WTC11 (cell line): ENCODE results near the gene NDOR1. TPM values are rescaled to one million over a fixed set of nuclear protein-coding genes. Genes with fewer than 3 reads are reported as not detected.
A peak's percentile ranks its signal among the peaks of the same experiment; 100 is the strongest.

Experiments used
- AFF4 ChIP-seq: sonication (generic); formaldehyde crosslinking; IDR thresholded peaks from 2 replicates; pipeline ENCODE4 v1.8.1; 2023; ENCODE audit warnings: mild to moderate bottlenecking, missing genetic modification reagents, borderline replicate concordance
- ARID4B ChIP-seq: sonication (generic); formaldehyde crosslinking; IDR thresholded peaks from 2 replicates; pipeline ENCODE4 v1.8.0; 2023; ENCODE audit warnings: missing genetic modification reagents, mild to moderate bottlenecking, borderline replicate concordance
- CBFB ChIP-seq: sonication (generic); formaldehyde crosslinking; IDR thresholded peaks from 2 replicates; pipeline ENCODE4 v1.8.1; 2022; ENCODE audit warnings: mild to moderate bottlenecking, low read depth, missing genetic modification reagents
- HMGXB4 ChIP-seq: sonication (generic); formaldehyde crosslinking; IDR thresholded peaks from 2 replicates; pipeline ENCODE4 v1.8.1; 2023; ENCODE audit warnings: mild to moderate bottlenecking, moderate library complexity, missing genetic modification reagents
- KAT7 ChIP-seq: sonication (generic); formaldehyde crosslinking; IDR thresholded peaks from 2 replicates; pipeline ENCODE4 v1.8.1; 2023; ENCODE audit warnings: missing genetic modification reagents, mild to moderate bottlenecking, borderline replicate concordance
- NFATC4 ChIP-seq: fragments of 250-450 bp; sonication (Bioruptor Pico); IDR thresholded peaks from 2 replicates; pipeline ENCODE4 v1.9.0; 2021; ENCODE audit warnings: mild to moderate bottlenecking
- NR2C2 ChIP-seq: sonication (generic); formaldehyde crosslinking; IDR thresholded peaks from 2 replicates; pipeline ENCODE4 v1.8.0; 2022; ENCODE audit warnings: mild to moderate bottlenecking, missing genetic modification reagents
- OVOL2 ChIP-seq: fragments of 250-450 bp; sonication (Bioruptor Pico); IDR thresholded peaks from 2 replicates; pipeline ENCODE4 v1.9.0; 2021; ENCODE audit warnings: mild to moderate bottlenecking, borderline replicate concordance
- PRRX2 ChIP-seq: fragments of 250-450 bp; sonication (Bioruptor Pico); IDR thresholded peaks from 2 replicates; pipeline ENCODE4 v1.8.0; 2021; ENCODE audit warnings: mild to moderate bottlenecking
- SMAD3 ChIP-seq: sonication (generic); formaldehyde crosslinking; IDR thresholded peaks from 2 replicates; pipeline ENCODE4 v1.8.0; 2022; ENCODE audit warnings: missing genetic modification reagents, mild to moderate bottlenecking, borderline replicate concordance
- STAT6 ChIP-seq: sonication (generic); formaldehyde crosslinking; conservative IDR thresholded peaks from 2 replicates; pipeline ENCODE4 v1.8.1; 2023; ENCODE audit warnings: mild to moderate bottlenecking, low read depth, missing genetic modification reagents, moderate library complexity
- ZMAT4 ChIP-seq: fragments of 250-450 bp; sonication (Bioruptor Pico); IDR thresholded peaks from 2 replicates; pipeline ENCODE4 v1.9.0; 2021; ENCODE audit warnings: mild to moderate bottlenecking
- ZNF317 ChIP-seq: sonication (generic); formaldehyde crosslinking; IDR thresholded peaks from 2 replicates; pipeline ENCODE4 v1.8.1; 2023; ENCODE audit warnings: low read depth, mild to moderate bottlenecking, moderate library complexity, missing genetic modification reagents, borderline replicate concordance
- total RNA-seq: library from RNA; stranded (reverse); gene quantifications from 3 replicates; pipeline ENCODE4 v1.2.3, GENCODE V29; 2021

Gene NDOR1
- total RNA-seq, 1 experiment from 2014 or later = 49.0 TPM

- TF ChIP-seq AFF4 (CRISPR knock-in tag) (no peak), NR2C2 (no peak), CBFB (CRISPR knock-in tag) (peak; percentile 97), ZMAT4 (no peak), OVOL2 (no peak), ZNF317 (CRISPR knock-in tag) (no peak), PRRX2 (CRISPR knock-in tag) (no peak), NFATC4 (CRISPR knock-in tag) (peak; percentile 47; the same call in 1 of the 2 replicates), STAT6 (no peak), ARID4B (CRISPR knock-in tag) (peak; percentile 85; the same call in 1 of the 2 replicates), KAT7 (peak; percentile 94; the same call in 1 of the 2 replicates), SMAD3 (CRISPR knock-in tag) (no peak; the same call in 1 of the 2 replicates), HMGXB4 (CRISPR knock-in tag) (peak; percentile 94)
- TF ChIP-seq, all 79 proteins: peak for 33
Observed at GRCh38 chr9:137188490-137189296, 16.8 kb upstream of the NDOR1 start, which contains the start of the genes ANAPC2 and SSNA1 (continued).
